ENCODE measurements around the gene FMN1.
"Not testable (repeated sequence)": the region's sequence is repeated elsewhere in the genome, so short reads cannot be mapped to it uniquely, and the experiment has no call there.

Gene FMN1

GRCh38 chr15:33089878-33090757, 104.4 kb downstream of the FMN1 start:
- no peak for DNase-seq (ENCODE audit: low read depth in 2 of 2)

DNA sequence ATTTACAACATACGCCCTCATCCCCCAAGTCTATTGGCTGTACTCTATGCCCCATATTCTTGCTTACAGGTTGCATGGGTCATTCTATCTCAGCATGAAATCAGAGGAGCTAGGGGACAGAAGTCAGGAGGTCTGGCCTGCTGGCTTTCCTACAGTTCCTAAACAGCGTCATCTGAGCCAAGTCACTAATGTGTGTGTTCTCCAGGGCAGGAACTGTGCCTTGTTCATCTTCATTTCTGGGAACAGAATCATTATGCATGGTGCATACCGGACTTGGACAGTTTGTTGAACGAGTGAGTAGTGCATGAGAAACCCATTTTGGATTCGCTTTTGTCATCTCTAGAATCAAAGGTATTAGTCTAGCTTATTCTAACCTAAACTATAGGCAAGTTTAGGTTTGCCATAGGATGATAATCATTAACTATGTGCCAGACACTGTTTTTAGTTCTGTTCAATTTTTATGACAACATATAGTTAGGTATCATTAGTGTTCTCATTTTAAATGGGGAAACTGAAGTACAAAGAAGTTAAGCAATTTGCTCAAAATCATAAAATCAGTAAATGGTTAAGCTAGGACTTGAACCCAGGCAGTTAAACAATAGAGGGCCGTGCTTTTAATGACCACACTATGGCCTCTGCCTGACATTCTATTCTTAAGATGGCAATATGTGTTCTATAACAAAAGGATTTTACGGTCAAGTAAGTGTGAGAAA, 105.2 kb downstream of the FMN1 start:
- DNase-seq (ENCODE audit: low read depth in 2 of 2) = no peak

DNA sequence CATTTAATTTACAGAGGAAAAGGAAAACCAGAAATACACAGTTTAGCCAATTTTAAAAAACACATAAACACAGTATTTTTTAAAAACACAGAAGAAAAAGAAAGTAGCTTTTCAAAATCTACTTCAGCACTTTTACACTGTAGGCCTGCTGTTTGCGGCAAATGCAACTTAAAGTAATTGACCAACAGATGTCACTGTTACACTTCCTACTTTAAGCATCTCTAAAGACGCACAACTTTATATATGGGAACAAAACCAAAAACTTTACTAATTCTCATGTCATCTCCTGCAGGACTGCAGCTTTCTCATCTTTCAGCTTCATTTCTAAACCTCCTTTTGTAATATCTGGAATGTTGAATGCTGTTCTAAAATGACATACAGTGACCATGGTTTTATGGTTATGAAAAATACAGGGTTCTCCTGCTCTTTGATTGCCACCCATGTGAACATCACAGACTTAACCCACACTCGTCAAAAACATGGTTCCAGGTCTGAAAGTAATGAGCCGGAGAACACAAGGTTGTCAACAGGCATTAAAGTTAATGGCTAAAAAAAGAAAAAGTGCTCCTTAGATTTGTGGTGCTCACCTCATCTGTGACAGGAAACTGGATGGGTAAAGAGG, 107.9 kb downstream of the FMN1 start:
- no peak for DNase-seq (ENCODE audit: low read depth in 2 of 2)

- no peak for DNase-seq (ENCODE audit: low read depth in 2 of 2)
Observed at GRCh38 chr15:33084661-33085060, 109.9 kb downstream of the FMN1 start.

DNA sequence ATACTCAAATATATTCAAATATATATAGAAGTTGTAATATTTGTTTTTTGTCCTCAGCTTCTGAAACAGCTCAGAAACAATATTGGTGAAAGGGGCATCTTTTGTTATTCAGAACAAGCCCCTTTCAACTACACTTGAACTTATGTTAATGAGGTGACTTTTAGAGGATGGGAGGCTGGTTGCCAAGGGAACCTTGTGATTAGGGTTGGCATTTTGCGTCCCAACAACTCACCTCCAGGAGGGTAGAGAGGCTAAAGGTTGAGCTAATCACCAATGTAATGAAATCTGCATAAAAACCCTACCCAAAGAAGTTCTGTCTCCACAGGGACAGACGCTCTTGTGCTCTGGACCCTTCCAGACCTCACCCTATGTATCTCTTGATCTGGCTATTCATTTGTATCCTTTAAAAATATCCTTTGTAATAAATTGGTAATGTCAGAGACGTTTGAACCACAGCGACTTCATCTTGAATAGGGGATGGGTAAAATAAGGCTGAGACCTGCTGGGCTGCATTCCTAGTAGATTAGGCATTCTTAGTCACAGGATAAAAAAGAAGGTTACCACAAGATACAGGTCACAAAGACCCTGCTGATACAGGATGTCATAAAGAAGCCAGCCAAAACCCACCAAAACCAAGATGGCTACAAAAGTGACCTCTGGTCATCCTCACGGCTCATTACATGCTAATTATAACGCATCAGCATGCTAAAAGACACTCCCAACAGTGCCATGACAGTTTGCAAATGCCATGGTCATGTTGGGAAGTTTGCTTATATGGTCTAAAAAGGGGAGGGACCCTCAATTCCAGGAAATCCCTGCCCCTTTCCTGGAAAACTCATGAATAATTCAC, 111.1 kb downstream of the FMN1 start:
- no peak for DNase-seq (ENCODE audit: low read depth in 2 of 2)

- no peak for DNase-seq (ENCODE audit: low read depth in 2 of 2)
Observed at GRCh38 chr15:33080006-33080405, 114.5 kb downstream of the FMN1 start.

DNA sequence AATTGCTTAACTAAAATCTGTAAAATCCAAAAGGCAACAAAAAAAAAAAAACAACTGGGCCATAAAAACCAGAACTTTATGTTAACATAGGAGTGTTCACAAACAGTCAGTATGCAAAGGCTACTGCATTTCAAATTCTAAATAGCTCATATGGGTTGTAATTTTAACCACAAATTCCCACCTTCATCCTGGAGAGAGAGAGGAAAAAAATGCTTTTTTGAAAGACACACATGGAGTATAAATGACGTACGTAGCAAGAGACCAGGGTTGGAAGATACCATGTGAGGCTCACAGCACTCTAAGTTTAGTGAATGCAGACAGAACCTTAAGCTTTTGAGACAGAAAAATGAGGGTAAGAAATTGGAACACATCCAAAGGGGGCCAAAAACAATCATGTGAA, 115.9 kb downstream of the FMN1 start:
- no peak for DNase-seq (ENCODE audit: low read depth in 2 of 2)

- DNase-seq (ENCODE audit: low read depth in 2 of 2) = no peak
Observed at GRCh38 chr15:33076937-33077336, 117.6 kb downstream of the FMN1 start.

DNA sequence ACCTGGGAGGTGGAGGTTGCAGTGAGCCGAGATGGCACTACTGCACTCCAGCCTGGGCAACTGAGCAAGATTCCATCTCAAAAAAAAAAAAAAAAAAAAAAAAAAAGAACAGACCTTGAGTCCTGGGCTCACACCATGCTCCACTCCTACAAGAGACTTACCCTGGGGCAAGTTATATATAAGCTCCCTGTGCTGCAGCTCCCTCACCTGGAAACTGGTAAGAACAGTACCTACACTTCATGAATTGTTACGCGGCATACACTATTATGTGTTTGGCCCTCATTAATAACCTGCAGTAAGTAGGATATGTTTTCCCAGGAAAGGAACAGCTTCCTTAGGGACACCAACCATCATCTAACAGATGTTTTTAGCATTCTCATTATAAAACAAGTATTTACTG, 119.6 kb downstream of the FMN1 start:
- DNase-seq (ENCODE audit: low read depth in 2 of 2) = no peak

DNA sequence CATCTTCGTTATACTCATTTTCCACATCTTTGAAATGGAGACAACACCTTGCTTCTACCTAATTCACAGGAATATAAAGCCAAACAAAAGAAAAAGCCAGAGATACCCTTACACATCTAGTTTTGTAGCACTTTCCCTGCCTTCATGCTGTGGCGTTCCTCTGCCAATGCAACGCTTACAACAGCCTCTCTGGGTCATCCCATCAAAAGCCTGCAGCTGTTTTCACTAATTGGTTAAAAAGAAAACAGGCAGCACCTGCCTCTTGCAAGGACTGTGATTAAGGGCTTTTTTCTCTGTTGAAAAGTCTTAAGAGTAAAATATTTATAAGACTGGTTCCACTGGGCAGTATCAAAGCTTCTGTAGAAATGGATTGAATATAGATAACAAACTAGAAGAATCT, 120.3 kb downstream of the FMN1 start:
- DNase-seq (ENCODE audit: low read depth in 2 of 2) = no peak

DNA sequence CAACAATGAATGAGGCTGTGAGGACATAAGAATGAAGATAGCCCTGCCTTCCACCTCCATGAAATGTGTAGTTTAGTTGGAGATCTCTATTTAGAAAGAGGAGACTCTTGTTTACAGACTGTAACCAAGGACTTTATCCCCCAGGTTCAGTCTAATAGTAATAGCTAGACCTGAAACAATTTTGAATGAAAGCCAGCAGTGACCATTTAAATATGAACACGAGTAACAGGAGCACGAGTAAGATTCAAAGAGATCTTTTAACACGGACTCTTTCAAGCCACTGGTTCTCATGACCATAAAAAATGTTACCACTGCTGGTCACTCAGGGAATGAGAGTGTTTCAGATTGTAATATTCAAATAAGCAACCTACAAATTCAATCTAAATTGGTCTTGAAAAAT, 123.1 kb downstream of the FMN1 start:
- DNase-seq (ENCODE audit: low read depth in 2 of 2) = no peak

DNA sequence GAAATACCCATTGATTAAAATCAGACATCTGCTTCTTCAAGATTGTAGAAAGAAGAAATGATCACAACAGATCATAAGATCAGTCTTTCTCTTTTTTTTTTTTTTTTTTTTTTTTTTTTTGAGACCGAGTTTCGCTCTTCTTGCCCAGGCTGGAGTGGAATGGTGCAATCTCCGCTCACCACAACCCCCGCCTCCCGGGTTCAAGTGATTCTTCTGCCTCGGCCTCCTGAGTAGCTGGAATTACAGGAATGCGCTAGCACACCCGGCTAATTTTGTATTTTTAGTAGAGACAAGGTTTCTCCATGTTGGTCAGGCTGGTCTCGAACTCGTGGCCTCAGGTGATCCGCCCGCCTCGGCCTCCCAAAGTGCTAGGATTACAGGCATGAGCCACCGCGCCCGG, 124.6 kb downstream of the FMN1 start:
- not testable (repeated sequence) for DNase-seq (ENCODE audit: low read depth in 2 of 2)

DNA sequence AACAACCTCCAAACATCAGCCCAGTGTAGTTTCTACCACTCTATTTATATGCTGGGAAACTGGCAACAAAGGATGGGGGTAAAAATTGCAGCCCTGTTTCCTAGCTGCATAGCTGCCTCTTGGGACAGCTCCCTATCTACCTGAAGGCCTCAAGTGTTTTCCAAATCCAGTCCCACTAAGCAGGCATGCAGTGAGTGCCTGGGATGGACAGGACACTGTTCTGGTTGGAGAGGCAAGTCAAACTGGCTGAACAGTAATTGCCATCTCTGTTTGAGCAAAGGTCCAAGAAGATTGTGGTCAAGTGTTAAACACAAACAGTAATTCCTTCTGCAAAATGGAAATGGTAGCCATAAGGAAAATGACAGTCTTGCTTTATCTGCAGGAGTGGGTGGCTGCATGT, 125.4 kb downstream of the FMN1 start:
- no peak for DNase-seq (ENCODE audit: low read depth in 2 of 2)

DNA sequence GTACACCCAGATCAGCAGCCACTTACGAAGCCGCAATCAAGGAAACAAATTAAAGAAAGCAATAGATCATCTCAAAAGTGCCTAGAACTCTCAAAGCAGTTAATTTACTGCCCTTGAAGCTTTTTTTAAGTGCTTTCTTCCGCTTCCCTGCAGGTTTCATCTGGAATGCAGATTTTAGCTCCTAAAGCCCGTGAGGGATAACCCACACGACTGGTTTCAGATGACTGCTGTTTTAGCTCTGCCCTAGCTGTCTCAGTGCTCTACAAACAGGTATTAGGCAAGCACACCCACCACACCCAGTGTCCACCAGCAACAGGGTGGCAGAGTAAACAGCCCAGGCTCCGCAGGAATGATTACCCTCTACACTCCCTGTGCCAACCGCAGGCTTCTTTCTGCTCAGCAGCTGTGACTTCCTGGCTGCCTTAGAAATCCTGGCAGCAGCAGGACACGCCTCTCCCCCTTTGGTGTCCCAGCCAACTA, 126.0 kb downstream of the FMN1 start:
- DNase-seq (ENCODE audit: low read depth in 2 of 2) = no peak

GRCh38 chr15:33068007-33068481, 126.5 kb downstream of the FMN1 start:
- no peak for DNase-seq (ENCODE audit: low read depth in 2 of 2)

DNA sequence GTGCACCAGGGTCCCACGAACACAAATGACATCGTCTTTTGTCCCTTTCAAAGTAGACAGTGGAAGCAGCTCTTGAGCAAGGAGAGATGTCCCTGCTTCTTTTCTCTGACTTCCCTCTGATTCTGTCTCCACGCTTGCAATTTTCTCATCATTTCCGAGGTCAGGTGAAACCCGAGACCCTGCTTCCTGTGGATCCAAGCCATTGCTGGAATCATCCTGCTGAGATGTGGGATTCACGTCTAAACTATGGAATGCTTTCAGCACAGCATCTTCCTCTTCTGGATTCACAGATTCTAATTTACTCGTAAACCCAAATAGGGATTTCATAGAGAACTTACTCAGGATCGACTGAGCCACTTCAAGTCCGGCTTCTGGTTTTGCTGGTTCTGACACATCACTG, 127.1 kb downstream of the FMN1 start:
- DNase-seq (ENCODE audit: low read depth in 2 of 2) = no peak

DNA sequence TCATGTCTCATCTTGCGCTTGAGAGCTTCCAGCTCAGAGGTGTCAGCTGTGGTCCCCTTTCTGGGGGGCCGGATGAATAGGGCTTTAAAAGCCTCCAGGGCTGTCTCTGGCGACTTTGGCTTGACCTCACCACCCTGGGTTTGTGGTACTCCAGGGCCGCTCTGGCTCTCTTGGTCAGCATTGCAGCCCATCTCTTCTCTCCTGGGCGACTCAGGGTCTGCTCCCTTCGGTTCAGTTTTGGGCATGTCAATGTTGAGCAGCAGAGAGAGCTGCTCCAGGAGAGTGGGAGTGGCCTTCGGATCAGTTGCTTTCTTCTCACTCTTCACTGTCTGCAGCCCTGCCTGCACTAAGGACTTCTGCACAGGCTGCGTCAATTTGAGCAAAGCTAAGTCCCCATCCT, 127.9 kb downstream of the FMN1 start:
- no peak for DNase-seq (ENCODE audit: low read depth in 2 of 2)

DNA sequence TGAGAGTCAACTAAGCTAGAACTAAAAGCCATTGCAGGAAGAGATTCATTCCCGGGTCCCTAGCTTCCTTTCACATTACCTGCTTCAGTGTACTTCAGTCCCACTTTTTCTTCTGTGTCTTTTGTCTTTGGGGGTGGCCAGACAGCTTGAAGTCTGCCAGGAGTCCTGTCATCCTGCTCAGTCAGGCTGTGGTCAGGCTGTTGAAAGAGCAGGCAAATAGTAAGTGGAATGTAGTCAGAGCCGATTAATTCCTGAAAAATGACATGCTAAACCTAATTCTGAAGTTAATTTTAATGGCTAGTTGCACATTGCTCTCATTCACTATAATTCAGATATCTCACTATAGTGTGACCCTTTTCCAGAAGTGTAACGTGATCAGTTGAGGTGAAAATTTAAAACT, 129.6 kb downstream of the FMN1 start:
- DNase-seq (ENCODE audit: low read depth in 2 of 2) = no peak

- no peak for DNase-seq (ENCODE audit: low read depth in 2 of 2)
Observed at GRCh38 chr15:33059184-33059583, 135.3 kb downstream of the FMN1 start.

- no peak for DNase-seq (ENCODE audit: low read depth in 2 of 2)
Observed at GRCh38 chr15:33057845-33058244, 136.7 kb downstream of the FMN1 start.

DNA sequence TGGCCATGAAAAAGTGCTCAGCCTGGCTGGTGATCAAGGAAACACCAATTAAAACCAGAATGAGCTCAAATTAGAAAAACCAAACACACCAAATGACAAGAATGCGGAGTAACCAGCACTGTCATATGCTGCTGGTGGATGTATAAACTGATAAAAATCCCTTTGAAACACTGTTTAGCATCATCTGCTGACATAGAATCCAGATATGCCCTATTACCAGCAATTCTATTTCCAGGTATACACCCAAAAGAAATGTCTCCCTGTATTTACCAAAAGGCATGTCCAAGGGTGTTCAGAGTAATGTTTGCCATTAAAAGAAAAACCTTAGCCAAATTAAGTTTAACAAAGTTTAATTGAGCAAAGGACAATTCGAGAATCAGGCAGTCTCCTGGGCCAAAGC, 138.6 kb downstream of the FMN1 start:
- DNase-seq (ENCODE audit: low read depth in 2 of 2) = no peak

- no peak for DNase-seq (ENCODE audit: low read depth in 2 of 2)
Observed at GRCh38 chr15:33051528-33051927, 143.0 kb downstream of the FMN1 start.

Measured in stimulated activated CD4-positive, alpha-beta T cell treated with anti-CD3 and anti-CD28 coated beads, Interleukin-4, amount 100 ng/mL, for 48 hours (primary cell).